ENCODE measurements around the gene MEN1.
A peak's percentile ranks its signal among the peaks of the same experiment; 100 is the strongest.
"Not testable (repeated sequence)": the region's sequence is repeated elsewhere in the genome, so short reads cannot be mapped to it uniquely, and the experiment has no call there.

The MEN1 gene

DNA sequence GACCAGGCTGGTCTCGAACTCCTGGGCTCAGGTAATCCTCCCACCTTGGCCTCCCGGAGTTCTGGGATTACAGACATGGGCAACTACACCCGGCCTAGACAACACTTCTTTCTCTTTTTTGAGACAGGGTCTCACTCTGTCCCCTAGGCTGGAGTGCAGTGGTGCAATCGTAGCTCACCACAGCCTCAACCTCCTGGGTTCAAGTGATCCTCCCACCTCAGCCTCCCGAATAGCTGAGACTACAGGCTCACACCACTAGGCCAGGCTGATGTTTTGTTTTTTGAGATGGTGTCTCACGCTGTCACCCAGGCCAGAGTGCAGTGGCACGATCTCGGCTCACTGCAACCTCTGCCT is 35.4 kb upstream of the MEN1 start:
- not testable (repeated sequence) for DNase-seq (ENCODE audit: low spot score)

DNA sequence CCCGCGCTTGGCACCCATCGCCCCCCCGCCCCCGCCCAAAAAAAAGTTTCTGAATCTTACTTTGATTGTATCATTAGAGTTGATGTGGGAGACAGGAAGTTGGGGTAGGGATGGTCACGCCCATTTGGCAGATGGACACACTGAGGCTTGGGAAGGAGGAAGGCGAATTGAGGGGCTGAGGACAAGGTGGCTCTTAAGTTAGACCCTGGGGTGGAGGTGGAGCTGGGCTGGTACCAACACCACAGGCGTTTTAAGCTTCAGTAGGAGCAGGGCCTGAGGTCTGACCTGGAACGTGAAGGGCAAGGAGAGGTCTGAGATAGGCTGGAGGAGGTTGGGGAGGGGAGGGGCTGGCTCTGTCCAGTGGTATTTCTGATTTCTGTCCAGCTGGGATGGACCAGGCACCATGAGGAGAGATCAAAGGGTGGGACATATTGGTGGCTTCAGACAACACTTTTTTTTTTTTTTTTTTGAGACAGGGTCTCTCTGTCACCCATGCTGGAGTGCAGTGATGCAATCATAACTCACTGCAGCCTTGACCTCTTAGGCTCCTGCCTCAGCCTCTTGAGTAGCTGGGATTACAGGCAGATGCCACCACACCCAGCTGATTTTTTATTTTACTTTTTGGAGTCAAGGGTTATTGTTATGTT is 34.9 kb upstream of the MEN1 start:
- DNase-seq (ENCODE audit: low spot score) = no peak

DNA sequence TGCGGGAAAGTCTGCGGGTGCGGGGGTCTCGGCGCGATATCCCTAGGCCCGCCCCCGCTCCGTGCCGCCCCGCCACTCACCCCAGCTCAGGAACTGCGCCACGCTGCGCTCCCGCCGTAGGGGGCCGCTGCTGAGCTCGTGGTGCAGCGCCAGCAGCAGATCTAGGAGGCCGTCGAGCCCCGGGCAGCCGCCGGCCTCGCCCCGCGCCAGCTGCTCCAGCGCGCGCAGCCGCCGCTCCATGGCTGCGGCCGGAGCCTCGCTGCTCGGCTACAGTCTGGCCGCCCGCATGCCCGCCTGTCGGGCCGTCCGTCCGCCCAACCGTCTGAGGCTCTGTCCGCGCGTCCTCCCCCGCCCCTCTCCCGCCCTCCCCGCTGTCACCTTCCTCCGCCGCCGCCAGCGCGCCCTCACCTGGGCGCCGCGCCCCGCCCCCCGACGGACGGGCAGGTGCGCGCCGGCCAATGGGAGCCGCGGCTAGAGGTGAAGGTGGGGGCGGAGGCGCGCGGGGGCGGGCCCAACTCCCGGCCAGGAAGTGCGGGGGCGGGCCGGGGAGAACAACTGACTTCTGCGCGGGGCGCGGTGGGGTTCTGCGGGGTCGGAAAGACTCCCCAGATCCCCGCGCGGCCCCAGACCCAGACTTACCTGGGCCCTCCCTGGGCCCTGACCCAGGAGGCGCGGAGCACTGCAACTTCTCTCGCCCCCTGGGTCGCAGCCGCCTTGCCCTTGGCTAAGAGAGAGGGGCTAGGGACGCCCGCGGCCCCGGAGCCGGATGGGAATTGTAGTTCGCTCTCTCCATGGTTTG is 34.2 kb upstream of the MEN1 start, which contains the start of gene CDC42BPG:
TSS of gene CDC42BPG (minus strand) at position 324 of the 799 bp plus-strand sequence. CDS start at position 240, 84 bp downstream.
- DNase-seq (ENCODE audit: low spot score) = peak; percentile 94

DNA sequence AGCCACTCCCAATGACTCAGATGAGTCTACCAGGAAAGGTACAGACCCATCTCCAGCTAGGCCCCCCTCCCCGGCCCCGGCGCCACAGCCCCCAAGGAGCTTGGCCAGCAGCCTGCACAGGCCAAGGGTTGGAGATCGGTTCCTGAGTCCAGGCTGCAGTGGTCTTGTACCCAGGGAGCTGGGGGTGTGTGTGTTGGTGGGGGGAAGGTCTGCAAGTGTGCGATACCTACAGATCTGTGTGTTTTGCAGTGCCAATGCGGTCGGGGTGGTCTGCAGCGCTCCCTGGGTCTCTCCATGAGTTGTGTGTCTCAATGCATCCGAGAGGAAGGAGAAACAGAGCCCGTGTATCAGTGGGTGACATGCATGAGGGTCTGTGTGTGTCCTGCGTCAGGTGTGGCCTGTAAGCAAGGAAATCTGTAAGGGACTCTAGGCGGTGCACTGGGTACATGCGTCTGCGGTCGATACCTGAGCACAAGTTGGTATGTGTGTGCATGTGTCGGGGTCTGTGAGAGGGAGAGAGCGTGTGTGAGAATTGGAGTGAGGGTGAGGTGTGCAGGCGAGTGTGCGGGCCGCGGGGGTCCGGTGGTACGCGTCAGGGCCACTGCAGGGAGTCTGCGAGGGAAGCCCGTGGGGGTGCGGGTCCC is 33.5 kb upstream of the MEN1 start:
- no peak for DNase-seq (ENCODE audit: low spot score)

DNA sequence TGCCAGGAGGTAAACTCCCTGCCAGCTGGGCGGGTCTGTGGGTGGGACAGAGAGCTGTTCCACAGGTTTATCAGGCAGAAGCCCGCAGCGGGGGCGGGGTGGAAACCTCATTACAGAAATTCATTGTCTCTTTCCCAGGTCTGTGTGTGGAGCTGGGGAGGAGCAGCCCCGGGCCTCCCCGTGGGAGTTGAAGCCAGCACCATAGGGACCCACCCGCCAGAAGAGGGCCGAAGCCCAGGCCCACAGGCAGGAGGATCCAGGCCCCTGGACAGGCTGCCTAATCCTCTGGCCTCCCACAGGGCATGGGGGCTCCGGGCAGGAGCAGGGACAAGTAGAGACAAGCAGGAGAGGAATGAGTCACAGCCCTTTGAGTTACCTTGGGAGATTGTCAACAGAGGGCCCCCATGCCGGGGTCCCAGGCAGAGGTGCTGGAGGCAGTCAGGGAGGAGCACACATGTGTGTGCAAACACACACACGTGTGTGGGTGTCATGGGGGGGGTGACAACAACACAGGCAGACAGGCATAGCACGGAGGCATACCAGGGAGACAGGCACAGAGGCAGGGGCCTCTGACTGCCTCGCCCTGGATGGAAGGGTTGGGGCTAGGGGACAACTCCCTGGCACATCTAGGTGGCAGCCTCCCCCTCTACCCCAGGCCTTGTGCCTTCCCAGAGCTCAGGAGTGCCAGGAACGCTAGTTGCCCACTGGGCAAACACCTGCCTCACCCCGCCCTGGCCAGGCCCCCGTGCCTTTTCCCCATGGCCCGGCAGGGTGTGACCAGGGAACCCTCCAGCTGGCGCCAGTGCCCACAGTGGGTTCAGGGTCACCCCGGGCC is 32.7 kb upstream of the MEN1 start:
- no peak for DNase-seq (ENCODE audit: low spot score)

DNA sequence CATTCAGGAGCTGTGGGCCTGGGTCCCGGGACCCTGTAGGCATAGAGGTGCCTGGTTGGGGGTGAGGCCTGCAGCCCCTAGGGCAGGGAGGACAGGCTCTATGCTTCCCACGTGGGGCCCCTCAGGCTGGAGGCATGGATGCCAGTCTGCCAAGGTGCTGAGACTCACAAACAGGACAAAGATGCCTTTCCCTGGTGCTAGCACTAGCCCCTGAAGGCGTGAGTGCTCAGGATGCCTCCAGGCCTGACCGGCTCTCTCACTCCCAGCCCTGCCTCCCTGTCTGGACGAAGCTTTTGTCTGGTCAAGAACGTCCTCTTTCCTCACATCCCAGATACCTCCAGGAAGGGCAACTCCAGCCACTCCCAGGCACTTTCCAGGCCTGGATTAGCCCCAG is 32.0 kb upstream of the MEN1 start:
- no peak for DNase-seq (ENCODE audit: low spot score)

DNA sequence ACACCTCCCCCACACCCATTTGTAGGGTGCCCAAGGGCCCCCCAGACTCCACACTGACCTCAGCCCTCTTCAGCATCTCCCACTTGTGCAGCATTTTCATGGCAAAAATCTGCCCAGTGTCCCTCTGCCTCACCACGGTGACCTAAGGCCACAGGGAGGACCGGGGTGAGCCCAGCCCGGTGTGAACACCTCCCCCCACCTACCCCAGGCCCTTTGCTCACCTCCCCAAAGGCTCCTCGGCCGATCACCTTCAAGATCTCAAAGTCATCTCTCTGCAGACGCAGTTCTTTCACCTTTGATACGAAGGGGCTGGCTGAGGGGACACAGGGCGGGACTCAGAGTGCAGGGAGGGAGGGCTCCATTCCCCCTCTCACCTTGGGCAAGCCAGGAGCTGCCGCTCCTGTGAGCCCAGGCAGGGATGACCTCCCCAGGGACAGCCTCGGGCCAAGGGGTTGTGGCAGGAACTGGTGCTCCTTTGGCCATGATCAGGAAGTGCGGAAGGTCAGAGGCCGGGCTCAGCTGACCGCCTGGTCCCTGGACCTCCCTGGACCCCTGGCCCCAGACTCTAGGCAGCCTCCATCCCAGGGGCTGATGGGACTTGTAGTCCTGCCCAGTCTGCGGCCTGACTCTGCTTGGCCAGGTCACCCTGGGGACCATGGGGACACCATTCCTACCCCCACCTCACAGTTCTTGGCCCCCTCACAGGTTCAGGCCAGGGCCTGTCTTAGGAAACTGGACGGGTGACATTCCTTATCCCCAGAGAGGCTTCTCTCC is 31.4 kb upstream of the MEN1 start:
- DNase-seq (ENCODE audit: low spot score) = no peak

DNA sequence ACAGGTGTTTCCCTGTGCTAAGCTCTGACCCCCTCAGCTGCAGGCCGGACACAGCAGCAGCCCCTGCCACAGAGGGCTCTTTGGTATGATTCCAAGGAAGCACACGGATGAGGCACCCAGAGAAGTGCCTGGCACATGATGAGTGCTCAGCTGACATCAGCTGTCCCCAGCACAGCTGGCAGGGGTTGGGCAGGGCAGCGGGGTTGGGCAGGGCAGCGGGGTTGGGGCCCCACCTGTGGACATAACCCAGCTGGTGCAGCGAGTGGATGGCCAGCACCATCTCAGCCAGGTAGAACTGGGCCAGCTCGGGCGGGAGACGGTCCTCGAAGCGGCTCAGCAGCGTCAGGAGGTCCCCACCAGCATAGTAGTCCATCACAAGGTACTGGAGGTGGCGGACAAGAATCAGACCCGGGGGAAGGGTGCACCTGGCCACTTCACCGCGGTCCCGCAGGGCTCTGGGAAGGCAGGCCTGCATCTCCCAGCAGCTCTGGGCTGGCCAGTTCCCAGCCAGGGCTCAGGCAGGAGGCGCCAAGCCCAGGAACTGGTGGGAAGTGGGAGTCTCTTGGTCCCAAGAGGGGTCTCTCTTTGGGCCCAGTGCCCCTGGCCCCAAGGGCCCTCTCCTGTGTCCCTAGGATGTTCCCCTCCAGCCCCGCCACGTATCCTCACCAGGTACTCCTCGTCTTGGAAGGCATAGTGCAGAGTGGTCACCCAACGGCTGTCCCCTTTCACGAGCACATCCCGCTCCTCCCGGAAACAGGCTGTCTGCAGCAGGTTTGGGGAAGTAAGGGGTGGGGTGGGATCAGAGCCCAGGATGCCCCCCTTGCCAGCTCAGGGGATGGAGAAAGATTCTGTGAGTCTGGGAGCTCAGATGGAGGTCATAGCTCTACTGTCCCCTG is 29.8 kb upstream of the MEN1 start:
- no peak for DNase-seq (ENCODE audit: low spot score)

DNA sequence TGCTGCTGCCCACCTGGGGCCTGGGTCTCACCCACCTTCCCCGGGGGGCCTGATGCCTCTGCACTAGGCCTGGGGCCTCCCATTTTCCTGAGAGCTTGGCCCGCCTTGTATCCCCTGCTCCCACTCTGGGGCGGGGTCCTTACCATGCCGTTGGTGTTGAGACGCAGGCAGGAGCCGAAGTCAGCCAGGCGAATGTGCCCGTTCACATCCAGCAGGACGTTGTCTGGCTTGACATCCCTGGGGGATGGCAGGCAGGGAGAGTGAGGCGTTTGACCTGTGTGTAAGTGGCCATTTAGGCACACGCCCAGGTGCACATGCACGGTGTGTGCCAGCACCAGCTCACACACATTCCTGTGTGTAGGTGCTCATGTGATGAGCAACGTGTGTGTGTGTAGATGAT is 29.0 kb upstream of the MEN1 start:
- DNase-seq (ENCODE audit: low spot score) = no peak

DNA sequence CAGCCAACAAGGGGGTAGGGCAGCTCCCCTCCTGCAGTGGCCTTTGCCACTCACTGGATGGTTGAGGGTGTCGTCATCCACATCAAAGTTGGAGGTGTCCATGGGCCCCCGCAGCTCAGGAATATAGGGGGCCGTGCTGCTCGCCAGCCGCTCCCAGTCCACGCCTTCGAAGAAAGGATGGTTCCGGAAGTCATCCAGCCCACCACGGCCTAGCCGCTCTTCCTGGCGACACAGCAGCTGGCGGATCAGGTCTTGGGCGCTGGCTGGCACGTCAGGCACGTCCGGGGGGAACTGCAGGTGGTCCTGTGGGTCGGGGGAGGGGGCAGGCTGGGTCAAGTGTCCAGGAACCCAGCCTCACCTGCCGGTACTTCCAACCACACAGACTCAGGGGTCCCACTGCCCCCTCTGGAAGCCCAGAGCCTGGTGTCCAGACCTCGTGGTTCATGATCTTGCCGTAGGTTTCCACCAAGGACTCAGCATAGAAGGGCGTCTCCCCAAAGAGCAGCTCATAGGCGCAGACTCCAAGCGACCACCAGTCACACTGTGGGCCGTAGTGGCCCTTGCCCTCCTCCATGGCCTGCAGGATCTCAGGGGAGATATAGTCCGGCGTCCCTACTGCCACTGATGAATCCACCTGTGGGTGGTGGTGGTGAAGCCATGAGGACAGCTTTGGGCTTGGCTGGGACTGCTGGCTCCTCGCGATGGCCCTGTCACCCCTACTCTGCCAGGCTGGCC is 28.4 kb upstream of the MEN1 start:
- no peak for DNase-seq (ENCODE audit: low spot score)

DNA sequence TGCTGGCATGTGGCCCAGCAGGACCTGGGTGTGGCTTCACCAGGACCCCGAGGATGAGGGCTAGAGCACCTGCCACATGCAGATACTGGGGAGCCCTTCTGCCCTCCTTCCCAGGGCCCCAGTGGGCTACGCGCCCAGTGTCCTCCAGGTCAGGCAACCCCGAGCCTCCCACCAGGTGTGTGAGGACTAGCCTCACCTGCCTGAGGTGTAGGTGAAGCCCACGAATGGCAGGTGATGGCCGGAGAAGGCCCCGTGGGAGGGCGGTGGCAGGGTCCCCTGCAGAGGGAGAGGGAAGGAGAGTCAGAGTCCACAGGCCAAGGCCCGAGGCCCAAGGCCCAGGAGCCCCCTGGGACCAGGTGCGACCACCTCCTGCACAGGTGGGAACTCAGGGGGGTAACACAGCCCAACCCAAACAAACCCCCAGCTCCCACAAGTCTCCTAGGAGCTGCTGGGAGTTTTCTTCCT is 27.6 kb upstream of the MEN1 start:
- DNase-seq (ENCODE audit: low spot score) = no peak

DNA sequence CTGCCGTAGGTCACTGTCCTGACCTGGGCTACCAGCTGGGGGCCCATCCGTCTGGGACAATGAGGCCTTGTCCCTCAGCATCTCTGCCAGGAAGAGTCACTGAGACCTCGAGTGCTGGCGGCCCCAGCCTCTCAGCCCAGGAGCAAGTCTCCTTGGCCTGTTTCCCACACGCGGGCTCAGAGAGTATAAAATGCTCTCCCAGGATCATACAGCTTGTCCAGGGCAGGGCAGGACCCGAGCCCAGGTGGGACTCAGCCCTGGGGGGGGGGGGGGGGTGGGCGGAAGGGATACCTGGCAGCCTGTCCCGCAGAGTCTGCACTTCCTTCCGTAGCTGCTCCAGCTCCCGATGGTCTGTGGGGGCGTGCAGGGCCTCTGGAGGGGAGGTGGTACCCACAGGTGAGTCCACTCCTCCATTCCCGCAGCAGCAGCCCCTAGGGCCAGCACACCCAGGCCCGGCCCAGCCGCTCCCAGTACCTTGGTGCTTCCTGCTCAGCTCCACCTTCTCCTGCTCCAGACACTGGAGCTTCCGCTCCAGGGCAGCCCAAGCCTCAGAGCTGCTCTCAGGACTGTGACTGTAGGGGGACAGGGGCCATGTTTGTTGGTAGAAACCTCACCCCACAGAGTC is 26.2 kb upstream of the MEN1 start:
- DNase-seq (ENCODE audit: low spot score) = no peak

DNA sequence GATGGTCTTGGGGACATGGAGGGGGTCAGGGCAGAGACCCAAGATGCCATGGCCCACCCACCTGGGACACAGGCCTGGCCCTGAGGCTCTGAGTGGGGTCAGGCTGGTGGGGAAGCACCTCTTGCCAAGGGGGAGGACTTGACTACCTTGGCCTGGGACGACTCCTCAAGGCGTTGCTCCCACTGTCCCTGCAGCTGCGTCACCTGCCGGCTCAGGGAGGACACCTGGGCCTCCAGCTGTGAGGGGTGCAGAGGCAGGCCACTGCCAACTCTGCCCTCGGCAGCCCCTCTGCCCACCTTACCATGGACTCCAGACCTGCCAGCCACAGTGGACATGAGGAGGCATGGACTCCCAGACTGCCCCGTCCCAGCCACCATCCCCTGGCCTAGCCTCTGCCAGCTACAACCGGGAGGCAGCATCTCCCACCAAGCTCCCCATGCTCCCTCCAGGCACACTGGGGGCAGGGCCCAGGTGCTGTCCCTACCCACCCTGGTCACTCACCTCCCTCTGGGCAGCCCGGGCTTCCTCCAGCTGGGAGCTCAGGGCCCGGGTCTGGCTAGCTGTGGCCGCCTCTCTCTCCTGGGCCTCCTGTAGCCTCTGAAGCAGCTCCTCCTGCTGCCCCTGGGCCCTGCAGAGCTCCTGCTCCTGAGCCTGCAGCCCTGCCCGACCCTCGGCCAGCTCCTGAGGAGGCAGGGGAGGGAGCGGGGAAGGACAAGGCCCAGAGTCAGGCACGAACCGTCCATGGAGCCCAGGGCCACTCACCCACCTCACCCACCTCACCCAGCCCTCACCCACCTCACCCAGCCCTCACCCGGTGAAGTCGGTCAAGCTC is 25.5 kb upstream of the MEN1 start:
- DNase-seq (ENCODE audit: low spot score) = no peak

DNA sequence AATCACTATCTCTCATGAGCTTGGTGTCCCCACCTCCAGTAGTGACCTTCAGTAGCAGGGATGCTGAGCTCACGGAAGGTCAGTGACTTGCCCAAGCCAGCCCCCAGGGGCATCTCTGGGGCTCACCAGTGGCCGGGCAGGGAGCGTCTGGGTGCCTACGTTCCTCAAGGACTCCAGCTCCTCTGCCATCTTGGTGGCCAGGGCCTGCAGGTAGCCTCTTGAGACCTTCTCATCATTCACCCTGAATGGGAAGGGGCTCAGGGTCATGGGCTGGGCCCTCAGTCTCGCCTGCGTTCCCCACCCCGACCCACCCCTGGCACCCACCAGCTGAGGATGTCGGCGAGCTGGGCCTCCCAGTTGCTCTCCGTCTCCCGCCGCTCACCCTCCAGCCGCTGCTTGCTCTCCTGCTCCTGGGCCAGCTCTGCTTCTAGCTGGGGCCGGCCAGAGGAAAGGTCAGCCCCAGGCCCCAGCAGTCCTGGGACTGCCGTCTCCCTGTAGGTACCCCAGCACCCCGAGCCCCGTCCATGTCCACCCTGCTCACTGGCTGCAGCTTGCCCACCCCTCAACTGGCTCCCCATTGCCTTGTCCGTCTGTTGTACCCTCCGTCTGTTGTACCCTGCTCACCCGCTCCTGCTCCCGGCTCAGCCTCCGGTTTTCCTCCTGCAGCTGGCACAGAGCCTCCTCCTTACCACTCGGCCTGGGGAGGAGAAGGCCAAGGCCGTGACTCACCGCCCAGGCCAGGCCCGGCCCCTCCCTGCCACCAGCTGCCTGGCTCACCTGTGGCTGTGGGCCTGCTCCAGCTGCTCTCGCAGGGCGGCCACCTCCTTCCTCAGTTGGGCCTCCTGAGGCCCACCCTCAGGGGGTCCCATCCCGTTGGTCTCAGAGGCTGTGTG is 24.6 kb upstream of the MEN1 start:
- DNase-seq (ENCODE audit: low spot score) = peak; percentile 67

DNA sequence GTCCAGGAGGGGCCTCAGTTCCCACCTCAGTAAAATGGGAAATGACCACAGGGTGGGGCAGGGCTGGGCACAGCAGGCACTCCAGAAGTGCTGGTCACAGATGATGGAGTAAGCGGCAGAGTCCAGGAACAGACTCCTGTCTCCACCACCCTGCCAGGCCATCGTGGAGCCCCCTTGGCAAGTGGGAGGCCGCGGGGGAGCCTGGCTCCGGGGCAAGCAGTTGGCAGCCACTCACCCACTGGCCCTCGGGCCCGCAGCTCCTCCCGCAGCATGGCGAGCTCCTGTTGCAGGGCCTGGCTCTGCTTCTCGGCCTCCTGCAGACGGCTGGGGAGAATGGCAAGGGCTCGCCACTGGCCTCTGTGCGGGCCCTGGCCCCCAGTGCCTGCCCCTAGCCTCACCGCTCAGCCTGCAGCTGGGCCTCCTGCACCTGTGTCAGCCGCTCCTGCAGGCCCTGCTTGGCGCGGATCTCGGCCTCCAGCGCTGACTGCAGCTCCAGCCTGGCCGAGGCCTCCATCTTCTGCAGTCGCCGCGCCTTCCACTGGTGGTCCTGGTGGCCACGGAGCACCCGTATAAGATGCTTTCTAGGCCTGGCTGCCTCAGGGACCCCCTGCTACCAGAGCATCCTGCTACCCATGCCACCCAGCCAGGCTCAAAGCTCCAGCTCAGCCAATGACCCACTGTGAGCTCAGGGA is 23.8 kb upstream of the MEN1 start:
- DNase-seq (ENCODE audit: low spot score) = no peak

DNA sequence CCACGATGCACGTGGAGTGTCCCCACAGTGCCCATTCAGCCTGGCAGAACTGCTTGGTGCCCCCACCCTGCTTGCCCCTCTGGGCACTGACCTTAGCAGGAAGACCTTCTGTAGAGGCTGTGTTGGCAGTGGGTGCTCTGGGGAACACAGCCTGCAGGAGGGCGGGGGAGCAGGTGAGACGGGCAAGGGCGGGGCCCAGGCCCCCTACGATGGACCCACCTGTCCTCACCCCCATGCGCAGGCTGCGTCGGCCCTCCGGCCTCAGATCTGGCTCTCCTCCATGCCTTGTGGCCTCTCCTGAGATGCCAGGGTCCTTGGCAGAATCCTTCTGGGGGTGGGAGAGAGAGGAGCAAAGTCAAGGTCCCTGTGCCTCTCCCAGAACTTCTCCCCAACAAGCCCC is 23.2 kb upstream of the MEN1 start:
- no peak for DNase-seq (ENCODE audit: low spot score)

DNA sequence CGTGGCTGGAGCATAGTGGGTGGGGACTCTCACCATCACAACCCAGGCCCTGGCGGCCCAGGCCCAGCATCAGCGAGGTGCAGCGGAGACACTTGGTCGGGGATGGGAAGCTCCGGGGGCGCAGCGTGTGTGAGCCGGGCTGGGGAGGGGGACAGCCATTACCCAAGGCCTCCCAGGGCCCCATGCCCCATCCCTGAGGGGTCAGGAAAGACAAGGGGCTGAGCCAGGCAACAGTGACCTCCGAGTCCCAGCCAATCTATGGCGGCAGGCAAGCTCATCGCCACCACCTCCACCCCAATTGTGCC is 22.8 kb upstream of the MEN1 start:
- no peak for DNase-seq (ENCODE audit: low spot score)
